Neural progenitor cell (in vitro differentiated cells): ENCODE data around the gene COL23A1. TPM values are rescaled to one million over a fixed set of nuclear protein-coding genes. Genes with fewer than 3 reads are reported as not detected.

Experiments used
- DNase-seq: peaks from one replicate; pipeline ENCODE4 v3.0.0-alpha.2; 2016; ENCODE audit warnings: low spot score
- H2AFZ ChIP-seq: fragments of 200-600 bp; sonication (generic); replicated peaks from 2 replicates; pipeline ENCODE4 v1.6.1; 2016; ENCODE audit warnings: antibody characterized with exemption
- H3F3A ChIP-seq: fragments of 200-600 bp; sonication (generic); 2 replicates; pipeline ENCODE4 v1.6.1; 2016; ENCODE audit warnings: antibody characterized with exemption, low read depth
- H3K27ac ChIP-seq: fragments of 200-600 bp; sonication (generic); 2 replicates; pipeline ENCODE4 v1.5.1; 2016; ENCODE audit warnings: mild to moderate bottlenecking
- H3K27me3 ChIP-seq: fragments of 200-600 bp; sonication (generic); 2 replicates; pipeline ENCODE4 v1.6.1; 2016; ENCODE audit warnings: mild to moderate bottlenecking, moderate library complexity
- H3K36me3 ChIP-seq: fragments of 200-600 bp; sonication (generic); 2 replicates; pipeline ENCODE4 v1.5.1; 2016
- H3K4me1 ChIP-seq: fragments of 200-600 bp; sonication (generic); 2 replicates; pipeline ENCODE4 v1.6.1; 2016; ENCODE audit warnings: mixed run types
- H3K4me2 ChIP-seq: fragments of 200-600 bp; sonication (generic); 2 replicates; pipeline ENCODE4 v1.6.1; 2016
- H3K4me3 ChIP-seq: fragments of 200-600 bp; sonication (generic); 2 replicates; pipeline ENCODE4 v1.5.1; 2016
- H3K79me2 ChIP-seq: fragments of 200-600 bp; sonication (generic); 2 replicates; pipeline ENCODE4 v1.6.1; 2016; ENCODE audit warnings: low read depth
- H3K9ac ChIP-seq: fragments of 200-600 bp; sonication (generic); 2 replicates; pipeline ENCODE4 v1.6.1; 2016
- H3K9me3 ChIP-seq: fragments of 200-600 bp; sonication (generic); 2 replicates; pipeline ENCODE4 v1.5.1; 2016; ENCODE audit warnings: low read depth
- H4K20me1 ChIP-seq: fragments of 200-600 bp; sonication (generic); 2 replicates; pipeline ENCODE4 v1.6.1; 2016; ENCODE audit warnings: low read depth
- H3K27ac Mint-ChIP-seq: 3 replicates; pipeline ENCODE4 v1.8.0; 2021; ENCODE audit warnings: mixed read lengths
- H3K27me3 Mint-ChIP-seq: 2 replicates; pipeline ENCODE4 v1.8.0; 2022; ENCODE audit warnings: low read depth, mild to moderate bottlenecking, inconsistent platforms, moderate library complexity, mixed read lengths; ENCODE audit not compliant: insufficient read depth
- H3K36me3 Mint-ChIP-seq: 3 replicates; pipeline ENCODE4 v1.8.0; 2021; ENCODE audit warnings: mixed read lengths
- H3K4me1 Mint-ChIP-seq: 3 replicates; pipeline ENCODE4 v1.8.0; 2021; ENCODE audit warnings: mixed read lengths
- H3K4me3 Mint-ChIP-seq: 3 replicates; pipeline ENCODE4 v1.8.0; 2021; ENCODE audit warnings: mild to moderate bottlenecking, moderate library complexity, mixed read lengths
- H3K9me3 Mint-ChIP-seq: 3 replicates; pipeline ENCODE4 v1.8.0; 2020; ENCODE audit warnings: mixed read lengths
- EZH2 ChIP-seq: fragments of 200-600 bp; sonication (generic); IDR thresholded peaks from 2 replicates; pipeline ENCODE4 v1.6.1; 2017; ENCODE audit warnings: antibody characterized with exemption, mild to moderate bottlenecking, moderate library complexity
- EZH2phosphoT487 ChIP-seq: fragments of 200-600 bp; sonication (generic); IDR thresholded peaks from 2 replicates; pipeline ENCODE4 v1.6.1; 2017; ENCODE audit warnings: antibody characterized with exemption
- total RNA-seq: library from RNA; depleted of rRNA; stranded (reverse); fragments of >200 nt; gene quantifications from 2 replicates; pipeline ENCODE4 v1.2.3, GENCODE V29; 2015; ENCODE audit warnings: low replicate concordance
- TF ChIP-seq, protein P1 (sequence below): fragments of 200-600 bp; sonication (generic); IDR thresholded peaks from 2 replicates; pipeline ENCODE4 v1.5.1; 2017; ENCODE audit warnings: antibody characterized with exemption, mild to moderate bottlenecking

Gene COL23A1
- total RNA-seq, 1 donor from 2014 or later = not detected

DNA sequence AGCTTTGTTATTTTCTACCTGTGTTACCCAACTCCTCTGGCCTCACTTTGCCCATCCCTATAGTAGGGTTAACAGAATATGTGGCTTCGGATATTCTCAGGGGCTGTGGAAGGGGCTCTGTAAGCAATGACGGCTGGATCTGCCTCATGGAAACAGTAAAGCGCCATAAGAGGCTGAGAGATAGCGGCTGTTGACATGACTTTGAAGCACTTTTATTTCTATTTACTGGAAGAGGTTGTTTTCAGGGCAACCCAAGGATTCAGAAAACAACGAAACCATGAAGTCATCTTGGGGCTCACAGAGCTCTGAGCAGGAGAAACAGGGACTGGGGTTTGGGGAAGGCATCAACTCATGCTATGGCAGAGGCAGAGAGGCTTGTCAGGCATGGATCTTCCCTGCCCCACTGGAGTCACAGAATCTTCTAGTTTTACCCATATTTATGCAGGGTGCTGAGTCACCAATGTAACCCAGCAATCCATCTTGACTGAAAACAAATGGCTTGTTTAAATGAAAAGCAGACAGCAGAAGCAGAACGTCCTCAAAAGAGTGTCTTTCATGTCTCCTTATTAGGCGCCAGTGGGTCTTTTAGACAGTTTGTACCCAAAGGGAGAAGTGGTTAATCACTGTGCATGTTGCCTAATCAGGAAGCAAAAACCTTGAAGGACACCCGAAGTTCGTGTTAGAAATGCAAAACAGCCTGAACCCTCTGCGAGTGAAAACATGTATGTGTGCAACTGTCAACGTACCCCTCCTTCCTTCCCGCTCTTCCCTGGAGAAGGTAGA, 113.0 kb downstream of the COL23A1 start:
- no peak for DNase-seq
- no peak overlapping the region for H3K4me3 ChIP-seq
- no peaks in the 10 kb centered on the region for H3K36me3 ChIP-seq
- Mint-ChIP-seq H3K4me3 (no peak overlapping the region), H3K4me1 (peaks cover 28% of the 10 kb centered on the region), H3K36me3 (peaks cover 6% of the 10 kb centered on the region), H3K27ac (peak overlapping the region; percentile 65), H3K9me3 (peaks cover 15% of the 10 kb centered on the region), H3K27me3 (peaks cover 6% of the 10 kb centered on the region)
- H3K27ac ChIP-seq = no peak overlapping the region
- no peaks in the 10 kb centered on the region for H4K20me1 ChIP-seq
- no peak overlapping the region for H2AFZ ChIP-seq
- no peaks in the 10 kb centered on the region for H3K27me3 ChIP-seq
- no peaks in the 10 kb centered on the region for H3K4me1 ChIP-seq
- no peaks in the 10 kb centered on the region for H3F3A ChIP-seq
- H3K4me2 ChIP-seq = no peak overlapping the region
- no peak overlapping the region for H3K9ac ChIP-seq
- TF ChIP-seq EZH2phosphoT487 = no peak
- no peak for TF ChIP-seq EZH2
- TF ChIP-seq, protein P1, sequence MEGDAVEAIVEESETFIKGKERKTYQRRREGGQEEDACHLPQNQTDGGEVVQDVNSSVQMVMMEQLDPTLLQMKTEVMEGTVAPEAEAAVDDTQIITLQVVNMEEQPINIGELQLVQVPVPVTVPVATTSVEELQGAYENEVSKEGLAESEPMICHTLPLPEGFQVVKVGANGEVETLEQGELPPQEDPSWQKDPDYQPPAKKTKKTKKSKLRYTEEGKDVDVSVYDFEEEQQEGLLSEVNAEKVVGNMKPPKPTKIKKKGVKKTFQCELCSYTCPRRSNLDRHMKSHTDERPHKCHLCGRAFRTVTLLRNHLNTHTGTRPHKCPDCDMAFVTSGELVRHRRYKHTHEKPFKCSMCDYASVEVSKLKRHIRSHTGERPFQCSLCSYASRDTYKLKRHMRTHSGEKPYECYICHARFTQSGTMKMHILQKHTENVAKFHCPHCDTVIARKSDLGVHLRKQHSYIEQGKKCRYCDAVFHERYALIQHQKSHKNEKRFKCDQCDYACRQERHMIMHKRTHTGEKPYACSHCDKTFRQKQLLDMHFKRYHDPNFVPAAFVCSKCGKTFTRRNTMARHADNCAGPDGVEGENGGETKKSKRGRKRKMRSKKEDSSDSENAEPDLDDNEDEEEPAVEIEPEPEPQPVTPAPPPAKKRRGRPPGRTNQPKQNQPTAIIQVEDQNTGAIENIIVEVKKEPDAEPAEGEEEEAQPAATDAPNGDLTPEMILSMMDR = no peak
- H3K79me2 ChIP-seq = no peaks in the 10 kb centered on the region
- H3K9me3 ChIP-seq = no peaks in the 10 kb centered on the region

DNA sequence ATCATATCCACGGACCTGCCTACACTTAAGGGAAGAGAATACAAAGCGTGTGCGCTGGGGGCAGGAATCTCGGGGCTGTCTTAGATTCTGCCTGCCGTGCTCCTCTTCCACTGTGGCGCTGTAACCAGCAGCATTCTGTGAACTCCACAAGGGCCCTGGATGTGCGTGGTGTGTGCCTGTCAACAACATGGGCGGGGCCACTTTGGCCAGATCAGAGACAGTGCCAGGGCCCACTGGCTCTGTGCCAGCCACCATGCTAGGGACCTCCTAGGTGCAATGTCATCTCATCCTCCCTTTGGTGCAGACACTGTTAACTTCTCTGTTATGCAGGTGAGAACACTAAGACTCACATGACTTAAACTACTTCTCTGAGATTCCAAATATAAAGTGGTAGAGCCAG, 113.7 kb downstream of the COL23A1 start:
- H3K4me1 Mint-ChIP-seq = peaks cover 34% of the 10 kb centered on the region
- TF ChIP-seq EZH2phosphoT487 (no peak), EZH2 (no peak)
- TF ChIP-seq, protein P1 = no peak
- no peak overlapping the region for H3K4me2 ChIP-seq
- no peak overlapping the region for H3K27ac ChIP-seq
- H3K4me3 ChIP-seq = no peak overlapping the region
- H3K27ac Mint-ChIP-seq = peak overlapping the region; percentile 63
- H3K9me3 Mint-ChIP-seq = peaks cover 15% of the 10 kb centered on the region
- H3K4me3 Mint-ChIP-seq = no peak overlapping the region
- no peak overlapping the region for H3K9ac ChIP-seq
- H3F3A ChIP-seq = no peaks in the 10 kb centered on the region
- peaks cover 6% of the 10 kb centered on the region for H3K36me3 Mint-ChIP-seq
- no peaks in the 10 kb centered on the region for H3K9me3 ChIP-seq
- no peaks in the 10 kb centered on the region for H3K79me2 ChIP-seq
- no peaks in the 10 kb centered on the region for H3K36me3 ChIP-seq
- no peak for DNase-seq
- no peak overlapping the region for H2AFZ ChIP-seq
- H3K27me3 ChIP-seq = no peaks in the 10 kb centered on the region
- peaks cover 6% of the 10 kb centered on the region for H3K27me3 Mint-ChIP-seq
- no peaks in the 10 kb centered on the region for H3K4me1 ChIP-seq
- H4K20me1 ChIP-seq = no peaks in the 10 kb centered on the region

DNA sequence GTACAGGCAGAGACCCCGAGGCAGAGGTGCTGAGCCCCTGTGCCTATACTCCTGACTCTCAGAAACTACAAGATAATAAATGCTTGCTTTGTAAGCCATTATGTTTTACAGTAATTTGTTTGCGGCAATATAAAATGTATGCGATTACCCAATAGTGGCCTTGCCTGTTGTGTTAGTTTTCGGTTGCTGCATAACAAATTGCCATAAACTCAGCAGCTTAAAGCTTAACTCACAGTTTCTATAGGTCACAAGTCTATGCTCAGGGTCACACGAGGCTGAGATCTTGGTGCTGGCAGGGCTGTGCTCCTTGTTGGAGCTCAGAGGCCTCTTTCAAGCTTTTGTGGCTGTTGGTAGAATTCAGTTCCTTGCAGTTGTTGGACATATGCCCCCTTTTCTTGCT, 114.8 kb downstream of the COL23A1 start:
- DNase-seq = no peak
- H3K9me3 Mint-ChIP-seq = peaks cover 15% of the 10 kb centered on the region
- no peak for TF ChIP-seq EZH2
- TF ChIP-seq, protein P1 = no peak
- no peak for TF ChIP-seq EZH2phosphoT487
- H3K36me3 Mint-ChIP-seq = peaks cover 6% of the 10 kb centered on the region
- H3K36me3 ChIP-seq = no peaks in the 10 kb centered on the region
- no peaks in the 10 kb centered on the region for H3K9me3 ChIP-seq
- H2AFZ ChIP-seq = no peak overlapping the region
- no peak overlapping the region for H3K4me3 Mint-ChIP-seq
- H3K79me2 ChIP-seq = no peaks in the 10 kb centered on the region
- no peak overlapping the region for H3K9ac ChIP-seq
- H3K4me2 ChIP-seq = no peak overlapping the region
- H3K27me3 Mint-ChIP-seq = peaks cover 6% of the 10 kb centered on the region
- no peaks in the 10 kb centered on the region for H4K20me1 ChIP-seq
- no peak overlapping the region for H3K27ac Mint-ChIP-seq
- H3K27me3 ChIP-seq = no peaks in the 10 kb centered on the region
- no peak overlapping the region for H3K4me3 ChIP-seq
- H3K4me1 ChIP-seq = no peaks in the 10 kb centered on the region
- H3K4me1 Mint-ChIP-seq = peaks cover 42% of the 10 kb centered on the region
- no peaks in the 10 kb centered on the region for H3F3A ChIP-seq
- no peak overlapping the region for H3K27ac ChIP-seq
